OCI-LY7 (cell line): ENCODE measurements around the gene KIAA1217.

ENCODE experiments used
- CTCF ChIP-seq: fragments of 200-600 bp; sonication (generic); conservative IDR thresholded peaks from 2 replicates; pipeline ENCODE4 v1.5.1; 2014; ENCODE audit warnings: mild to moderate bottlenecking, antibody characterized with exemption, low read length, moderate library complexity, mixed read lengths
- EZH2phosphoT487 ChIP-seq: fragments of 200-600 bp; sonication (generic); IDR thresholded peaks from 2 replicates; pipeline ENCODE4 v1.6.1; 2018; ENCODE audit warnings: low read depth, borderline replicate concordance, mild to moderate bottlenecking, mixed run types, antibody characterized with exemption, low read length, moderate library complexity, mixed read lengths

- no peak for TF ChIP-seq CTCF
- TF ChIP-seq EZH2phosphoT487 = no peak
Observed at GRCh38 chr10:24324651-24325050, 115.7 kb downstream of the KIAA1217 start.
